ENCODE results near the gene HLA-DPB1.

HLA-DPB1 gene

DNA sequence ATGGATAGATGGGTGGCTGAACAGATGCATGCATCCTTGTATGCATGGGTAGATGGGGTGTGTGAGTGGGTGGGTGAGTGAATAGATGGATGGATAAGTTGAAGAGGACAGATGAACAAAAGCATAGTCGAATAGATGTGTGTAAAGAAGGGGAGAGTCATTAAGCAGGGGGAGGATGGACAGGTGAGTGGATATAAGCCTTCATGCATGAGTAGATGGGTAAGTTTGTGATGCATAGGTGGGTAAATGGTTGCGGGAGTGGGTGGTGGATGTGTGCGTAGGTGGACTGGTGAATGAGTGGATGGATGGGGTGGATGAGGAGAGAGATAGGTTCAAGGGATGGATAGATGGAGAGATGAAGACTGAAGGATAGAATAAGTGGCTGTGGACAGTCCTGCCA, 29.6 kb downstream of the HLA-DPB1 start:
- DNase-seq, result no peak

DNA sequence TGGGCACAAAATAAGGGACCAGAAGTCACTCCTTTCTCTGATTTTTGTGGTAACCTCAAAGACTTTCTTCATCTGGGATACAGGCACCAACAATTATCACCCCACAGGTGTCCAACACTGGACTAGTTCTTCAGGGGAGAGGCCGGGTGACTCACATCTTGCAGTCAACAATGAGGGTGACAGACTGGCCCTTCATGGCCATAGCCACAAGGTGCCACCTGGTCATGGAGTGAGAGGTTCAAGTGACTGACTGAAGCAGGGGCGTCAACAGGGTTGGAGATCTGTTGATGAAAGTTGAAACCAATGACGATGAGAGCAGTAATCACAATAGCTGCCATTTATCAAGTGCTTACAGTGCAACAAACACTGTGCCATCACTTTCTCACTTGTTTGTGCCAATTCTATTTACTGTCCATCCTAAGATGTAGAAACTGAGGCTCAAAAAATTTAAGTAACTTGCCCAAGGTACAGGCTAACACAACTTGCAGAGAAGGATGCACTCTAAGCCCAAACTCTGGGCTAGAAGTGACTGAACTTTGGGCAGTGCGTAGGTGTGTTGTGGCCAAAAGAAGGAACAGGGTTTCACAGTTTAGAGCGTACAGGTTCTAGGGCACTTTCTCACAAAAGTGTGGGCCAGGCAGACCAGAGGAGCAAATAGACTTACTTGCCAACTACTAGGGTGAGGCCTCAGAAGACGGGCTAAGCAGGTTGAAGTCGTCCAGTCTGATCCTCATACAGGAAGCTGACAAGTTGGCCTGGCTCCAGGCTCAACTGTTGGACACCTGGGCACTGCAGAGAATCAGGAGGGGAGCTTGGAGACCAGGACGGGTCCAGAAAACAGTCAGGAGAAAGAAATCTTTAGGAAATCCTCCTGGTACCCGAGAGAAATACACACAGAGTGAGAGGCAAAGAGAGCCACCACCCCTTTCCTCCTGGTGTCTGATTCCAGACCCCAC, 30.4 kb downstream of the HLA-DPB1 start:
- DNase-seq, result no peak

GRCh38 chr6:33107641-33108040, 31.9 kb downstream of the HLA-DPB1 start:
- DNase-seq, result no peak

- no peak for DNase-seq
Observed at GRCh38 chr6:33108307-33108706, 32.5 kb downstream of the HLA-DPB1 start.

- peak; percentile 52 to 72 for DNase-seq
Observed at GRCh38 chr6:33112148-33112547, 36.4 kb downstream of the HLA-DPB1 start.

DNA sequence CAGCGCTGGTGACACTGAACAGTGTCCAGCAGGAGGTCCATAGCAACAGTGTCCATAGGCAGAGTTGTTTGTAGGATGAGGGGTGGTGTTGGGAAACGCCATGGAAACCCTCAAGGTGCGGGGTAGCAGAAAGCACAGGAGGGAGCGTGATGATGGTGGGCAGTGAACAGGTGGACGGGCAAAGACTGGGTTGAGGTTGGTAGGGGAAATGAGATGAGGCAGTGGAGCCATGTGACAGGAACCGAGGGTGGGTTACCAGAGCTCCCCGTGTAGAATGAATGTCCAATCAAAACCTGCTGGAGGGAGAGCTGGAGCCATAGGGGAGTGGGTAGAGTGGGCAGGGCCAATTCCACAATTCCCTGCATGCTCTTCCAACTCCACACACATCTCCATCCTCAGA, 38.0 kb downstream of the HLA-DPB1 start:
- no peak for DNase-seq

GRCh38 chr6:33114406-33114805, 38.6 kb downstream of the HLA-DPB1 start:
- DNase-seq, result no peak

DNA sequence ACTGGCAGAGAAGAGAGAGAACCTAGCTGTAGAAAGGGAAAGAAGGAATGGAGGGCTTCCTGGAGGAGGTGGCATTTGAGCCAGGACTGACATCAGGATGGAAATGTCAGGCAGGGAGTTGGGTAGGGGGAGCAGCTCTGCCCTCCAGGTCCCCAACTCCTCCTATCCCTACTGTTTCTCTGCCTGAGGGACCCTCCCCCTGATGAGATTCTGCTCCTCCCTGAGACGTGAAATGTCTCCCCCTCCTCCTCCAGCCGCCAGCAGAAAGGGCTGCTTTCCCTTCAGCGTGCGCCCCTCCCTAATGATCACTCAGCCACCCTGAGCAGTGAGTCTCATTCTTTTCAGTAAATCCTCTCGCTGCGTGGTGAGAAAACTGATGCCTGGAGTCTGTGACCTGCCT, 40.6 kb downstream of the HLA-DPB1 start:
- no peak for DNase-seq

DNA sequence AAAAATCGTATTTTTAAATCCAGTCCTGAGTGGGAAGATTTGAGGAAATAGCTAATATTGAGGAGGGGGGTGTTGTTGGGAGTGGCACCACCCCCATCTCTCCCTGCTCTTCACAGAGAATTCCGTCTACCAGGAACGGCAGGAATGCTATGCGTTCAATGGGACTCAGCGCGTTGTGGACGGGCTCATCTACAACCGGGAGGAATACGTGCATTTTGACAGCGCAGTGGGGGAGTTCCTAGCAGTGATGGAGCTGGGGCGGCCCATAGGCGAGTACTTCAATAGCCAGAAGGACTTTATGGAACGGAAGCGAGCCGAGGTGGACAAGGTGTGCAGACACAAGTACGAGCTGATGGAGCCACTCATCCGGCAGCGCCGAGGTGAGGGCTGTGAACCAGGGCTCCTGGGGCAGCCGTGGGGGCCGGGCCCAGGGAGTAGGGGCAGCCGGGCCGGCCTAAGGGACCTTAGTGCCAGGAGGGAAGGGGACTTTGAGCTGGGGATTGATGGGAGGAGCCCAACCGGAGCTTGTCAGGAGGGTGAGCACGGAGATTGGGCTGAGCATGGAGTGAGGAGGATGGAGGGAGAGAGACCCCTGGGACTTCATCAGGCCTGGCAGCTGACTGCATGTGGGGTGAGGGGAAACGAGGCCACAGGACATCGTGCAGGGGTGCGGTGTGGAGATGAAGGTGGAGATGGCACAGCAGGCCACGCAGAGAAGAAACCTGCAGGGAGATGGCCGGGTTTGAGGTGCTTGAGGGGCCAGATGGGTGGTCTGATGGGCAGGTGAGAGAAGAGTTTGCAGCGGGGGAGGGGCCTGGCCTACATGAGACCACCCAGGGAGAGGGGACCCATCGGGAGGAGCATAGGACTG, 41.3 kb downstream of the HLA-DPB1 start:
- no peak for DNase-seq

- DNase-seq, result no peak
Observed at GRCh38 chr6:33117811-33118277, 42.1 kb downstream of the HLA-DPB1 start.

GRCh38 chr6:33118525-33119123, 42.8 kb downstream of the HLA-DPB1 start:
- DNase-seq, result peak in 1 of 2 donors; percentile 79

DNA sequence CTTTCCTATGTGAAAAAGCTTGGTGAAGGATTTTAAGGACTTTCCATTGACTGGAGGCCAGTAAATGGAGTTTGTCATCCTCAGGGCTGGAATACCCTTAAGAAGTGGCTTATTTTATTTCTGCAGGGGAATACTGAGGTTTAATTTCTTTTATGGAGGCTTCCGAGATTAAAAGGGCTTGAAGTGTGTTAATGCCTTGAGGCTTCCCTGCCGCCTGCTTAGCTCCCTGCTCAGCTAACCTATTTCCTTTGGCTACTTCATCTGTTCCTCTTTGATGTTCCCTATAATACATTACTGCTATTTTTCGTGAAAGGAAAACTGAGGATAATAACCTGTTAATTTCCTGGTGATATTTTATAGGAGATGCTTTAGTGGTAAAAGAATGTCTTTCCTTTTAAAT, 44.2 kb downstream of the HLA-DPB1 start:
- DNase-seq, result no peak

DNA sequence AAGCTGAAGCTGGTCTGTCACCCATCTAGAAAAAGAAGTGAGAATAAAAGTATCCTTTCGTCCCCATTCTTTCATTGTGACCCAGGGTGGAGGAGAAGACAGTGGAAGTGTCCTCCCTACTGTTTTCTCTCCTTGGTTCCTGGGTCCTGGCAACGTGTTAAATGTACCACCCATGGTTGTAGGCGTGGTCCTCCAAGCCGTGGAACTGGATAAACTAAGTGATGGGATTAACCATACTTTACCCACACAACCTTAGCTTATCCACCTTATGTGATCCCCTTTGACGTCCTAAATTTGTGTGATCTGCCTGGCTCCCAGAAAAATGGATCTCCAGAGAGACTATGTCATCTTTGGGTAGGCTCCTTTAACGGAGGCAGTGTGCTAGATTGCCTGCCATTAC, 47.4 kb downstream of the HLA-DPB1 start:
- no peak for DNase-seq

DNA sequence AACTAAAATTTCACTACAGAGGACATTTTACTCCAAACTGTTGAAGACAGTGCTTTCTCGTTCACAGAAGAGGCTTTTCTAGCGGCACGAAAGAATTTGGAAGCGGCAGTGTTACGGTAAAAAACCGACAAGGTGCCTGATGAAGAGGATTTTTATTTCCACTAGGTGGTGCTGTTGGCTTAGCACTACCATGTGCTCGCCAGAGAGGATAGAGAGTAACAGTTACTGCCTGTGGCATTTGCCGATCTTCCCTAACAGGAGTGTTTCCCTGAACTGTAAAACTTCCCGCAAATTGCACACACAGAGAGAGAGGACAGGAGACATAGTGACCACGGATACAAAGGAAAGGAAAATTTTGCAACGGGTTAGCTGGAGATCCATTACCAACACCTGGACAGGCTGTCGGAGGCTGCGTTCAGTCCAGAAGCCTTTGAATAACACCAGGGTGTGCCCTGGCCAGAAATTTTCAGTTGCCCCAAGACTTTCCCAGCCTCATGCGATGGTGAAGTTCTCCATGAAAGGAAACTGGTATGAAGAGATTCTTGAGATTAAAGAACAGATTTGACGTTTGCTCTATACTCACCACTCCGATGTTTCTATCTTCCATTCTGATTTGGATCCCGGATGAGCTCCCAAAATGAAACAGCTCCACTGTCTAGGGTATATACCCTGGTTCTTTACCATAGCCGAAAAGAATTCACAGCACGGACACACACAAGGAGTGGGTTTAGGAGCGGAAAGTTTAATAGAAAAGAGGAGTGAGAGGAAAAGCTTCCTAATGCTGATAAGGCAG, 48.1 kb downstream of the HLA-DPB1 start:
- DNase-seq, result peak in 1 of 2 donors; percentile 23

- no peak for DNase-seq
Observed at GRCh38 chr6:33124525-33124901, 48.7 kb downstream of the HLA-DPB1 start.

GRCh38 chr6:33124947-33125346, 49.2 kb downstream of the HLA-DPB1 start:
- DNase-seq, result no peak

DNA sequence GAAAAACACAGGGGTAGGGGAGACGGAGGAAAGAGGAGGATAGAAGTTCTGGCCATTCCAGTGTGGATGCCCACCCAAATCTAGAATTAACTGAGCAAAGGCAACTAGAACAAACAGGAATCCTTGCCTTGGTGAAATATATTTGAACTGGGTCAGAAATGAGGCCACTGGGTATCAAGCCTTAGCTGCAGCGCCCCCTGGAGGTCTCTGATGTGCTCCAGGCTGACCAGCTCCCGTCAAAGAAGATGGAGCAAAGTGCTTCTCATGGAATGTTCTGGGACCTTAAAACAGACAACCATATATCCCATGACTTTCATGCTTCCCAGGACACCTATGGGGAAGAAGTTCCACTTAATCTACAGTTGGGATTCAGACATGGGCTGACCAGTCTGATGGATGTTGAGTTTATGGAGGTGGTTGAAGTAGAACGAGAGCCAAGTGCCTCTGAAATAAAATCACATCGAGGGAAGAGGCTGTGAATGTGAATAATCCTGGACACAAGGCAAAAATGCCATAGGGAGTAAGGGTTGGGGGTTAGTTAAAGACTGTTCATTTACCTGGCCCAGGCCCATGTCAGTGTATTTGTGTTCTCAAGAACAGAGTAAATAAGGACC, 50.4 kb downstream of the HLA-DPB1 start:
- DNase-seq, result peak; percentile 52 to 57

DNA sequence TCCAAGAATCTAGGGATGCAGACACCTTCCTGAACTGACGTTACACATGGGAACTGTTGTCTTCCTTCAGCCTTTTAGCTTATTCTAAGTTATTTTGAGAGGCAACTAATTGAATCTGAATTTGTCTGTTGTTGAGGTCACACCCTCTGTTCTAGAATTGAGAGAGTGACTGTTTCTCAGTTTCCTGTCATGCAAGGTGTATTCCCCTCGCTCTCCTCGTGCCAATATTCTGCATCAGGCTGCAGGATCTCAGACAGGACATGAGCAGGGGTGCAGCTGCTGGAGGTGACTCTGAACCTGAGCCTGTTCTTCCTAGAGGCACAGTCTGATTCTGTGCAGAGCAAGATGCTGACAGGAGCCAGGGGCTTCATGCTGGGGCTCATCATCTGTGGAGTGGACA, 52.5 kb downstream of the HLA-DPB1 start:
- DNase-seq, result no peak

DNA sequence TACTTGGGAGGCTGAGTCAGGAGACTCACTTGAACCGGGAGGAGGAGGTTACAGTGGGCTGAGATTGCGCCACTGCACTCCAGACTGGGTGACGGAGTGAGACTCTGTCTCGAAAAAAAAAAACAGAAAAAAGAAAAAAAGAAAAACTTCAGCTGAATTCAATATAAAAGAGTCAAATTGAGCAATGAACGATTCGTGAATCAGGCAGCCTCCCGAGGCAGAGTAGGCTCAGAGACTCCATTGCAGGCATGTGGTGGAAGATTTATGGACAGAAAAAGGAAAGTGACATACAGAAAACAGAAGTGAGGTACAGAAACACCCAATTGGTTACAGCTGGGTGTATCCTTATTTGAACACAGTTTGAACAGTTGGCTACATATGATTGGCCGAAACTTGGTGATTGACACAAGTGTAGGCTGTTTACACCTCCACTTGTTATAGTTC, 56.3 kb downstream of the HLA-DPB1 start:
- no peak for DNase-seq

DNA sequence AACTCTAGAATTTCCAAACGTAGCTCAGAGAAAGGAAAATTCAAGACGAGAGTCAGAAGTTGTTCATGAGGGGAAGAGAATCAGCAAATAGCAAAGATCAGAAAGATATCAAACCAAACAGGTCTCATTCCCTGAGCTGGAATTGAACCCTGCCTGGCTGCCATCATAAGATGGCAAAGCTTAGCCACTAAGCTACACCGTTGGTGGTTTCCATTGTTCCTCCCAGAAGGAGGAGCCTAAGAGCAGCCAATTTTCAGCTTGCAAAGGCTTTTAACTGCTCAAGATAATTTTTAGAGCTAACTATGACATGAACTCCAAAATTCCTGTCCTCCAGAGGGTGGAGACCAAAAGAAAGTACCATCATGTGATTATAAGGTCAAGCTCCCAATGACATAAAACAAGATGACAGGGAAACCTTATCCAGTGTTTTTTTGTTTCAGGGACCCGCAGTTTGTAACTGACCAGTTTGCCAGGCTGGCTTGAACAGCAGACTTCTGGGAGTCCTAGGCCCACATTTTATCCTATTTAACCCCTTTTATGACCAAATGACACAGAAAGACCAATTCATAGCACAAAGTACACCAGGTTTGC, 60.6 kb downstream of the HLA-DPB1 start:
- DNase-seq, result no peak

Measured in CD4-positive, alpha-beta T cell treated with Interleukin-1 beta for 1 hour (primary cell).